Stomach (tissue), 4 donors: ENCODE results near the gene XRCC6.

Experiments used
- CTCF ChIP-seq, 7 experiments: fragments of 450-650 bp in 4 of 7; fragments of 200-600 bp in 3 of 7; sonication (generic) in 3 of 7; IDR thresholded peaks; one replicate each; pipeline ENCODE4 v1.5.1; 2016 to 2019; ENCODE audit warnings: antibody characterized with exemption in 7 of 7, control low read depth in 2 of 7, mild to moderate bottlenecking in 1 of 7
- EP300 ChIP-seq: sonication (generic); formaldehyde crosslinking; IDR thresholded peaks from one replicate; pipeline ENCODE4 v1.6.1; 2017; ENCODE audit warnings: antibody characterized with exemption
- POLR2A ChIP-seq, 4 donors: fragments of 450-650 bp; IDR thresholded peaks; one replicate each; pipeline ENCODE4 v1.6.1; 2016; ENCODE audit warnings: antibody characterized with exemption in 4 of 4, control low read depth in 2 of 4, mild to moderate bottlenecking in 1 of 4, moderate library complexity in 1 of 4
- POLR2AphosphoS5 ChIP-seq, 3 donors: sonication (generic); formaldehyde crosslinking; IDR thresholded peaks; one replicate each; pipeline ENCODE4 v1.6.1; 2016; ENCODE audit warnings: antibody characterized with exemption in 3 of 3

- no peak for TF ChIP-seq CTCF (IDR thresholded peaks at IDR 0.05)
- no peak for TF ChIP-seq POLR2A (IDR thresholded peaks at IDR 0.05)
- TF ChIP-seq POLR2AphosphoS5 (IDR thresholded peaks at IDR 0.05): no peak
- TF ChIP-seq EP300: no peak
Observed at GRCh38 chr22:41654322-41654721, 33.2 kb downstream of the XRCC6 start.
